ENCODE measurements around the gene EPHB2.

DNA sequence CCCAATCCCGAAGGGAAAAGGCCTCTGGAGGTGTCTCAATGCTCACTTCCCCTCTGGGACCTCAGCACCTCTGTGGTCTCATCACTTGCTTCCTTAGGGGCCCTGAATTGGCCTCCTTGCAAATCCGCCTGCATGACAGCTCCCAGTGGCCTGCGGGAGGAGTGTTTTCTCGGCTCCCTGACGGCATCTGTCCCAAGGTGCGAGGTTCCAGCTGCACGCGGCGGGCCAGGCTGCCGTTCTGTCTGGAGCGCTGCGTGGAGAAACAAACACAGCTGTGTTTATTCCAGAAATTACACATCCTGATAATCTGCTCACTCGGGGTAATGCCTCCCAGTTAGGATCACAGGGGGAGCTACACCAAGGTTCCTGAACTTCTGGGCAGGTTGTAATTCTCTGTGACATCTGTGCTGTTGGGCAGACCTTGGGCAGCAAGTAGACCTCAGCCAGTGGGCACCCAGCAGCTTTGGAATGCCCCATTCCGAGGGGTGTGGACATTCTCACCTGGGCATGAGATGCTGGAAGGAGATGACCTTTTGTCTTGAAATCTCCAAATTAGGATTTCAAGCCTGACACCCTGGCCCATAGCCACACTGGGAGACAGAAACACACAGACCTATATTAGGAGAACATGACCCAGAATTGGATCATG, 18.2 kb downstream of the EPHB2 start:
- TF ChIP-seq, protein P1, sequence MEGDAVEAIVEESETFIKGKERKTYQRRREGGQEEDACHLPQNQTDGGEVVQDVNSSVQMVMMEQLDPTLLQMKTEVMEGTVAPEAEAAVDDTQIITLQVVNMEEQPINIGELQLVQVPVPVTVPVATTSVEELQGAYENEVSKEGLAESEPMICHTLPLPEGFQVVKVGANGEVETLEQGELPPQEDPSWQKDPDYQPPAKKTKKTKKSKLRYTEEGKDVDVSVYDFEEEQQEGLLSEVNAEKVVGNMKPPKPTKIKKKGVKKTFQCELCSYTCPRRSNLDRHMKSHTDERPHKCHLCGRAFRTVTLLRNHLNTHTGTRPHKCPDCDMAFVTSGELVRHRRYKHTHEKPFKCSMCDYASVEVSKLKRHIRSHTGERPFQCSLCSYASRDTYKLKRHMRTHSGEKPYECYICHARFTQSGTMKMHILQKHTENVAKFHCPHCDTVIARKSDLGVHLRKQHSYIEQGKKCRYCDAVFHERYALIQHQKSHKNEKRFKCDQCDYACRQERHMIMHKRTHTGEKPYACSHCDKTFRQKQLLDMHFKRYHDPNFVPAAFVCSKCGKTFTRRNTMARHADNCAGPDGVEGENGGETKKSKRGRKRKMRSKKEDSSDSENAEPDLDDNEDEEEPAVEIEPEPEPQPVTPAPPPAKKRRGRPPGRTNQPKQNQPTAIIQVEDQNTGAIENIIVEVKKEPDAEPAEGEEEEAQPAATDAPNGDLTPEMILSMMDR (conservative IDR thresholded peaks at IDR 0.05; ENCODE audit: low read depth, low read length): no peak
- TF ChIP-seq POLR2A (IDR thresholded peaks at IDR 0.05; ENCODE audit: low read depth, low read length) (no peak), RAD21 (IDR thresholded peaks at IDR 0.05; ENCODE audit: low read length) (no peak), MAZ (IDR thresholded peaks at IDR 0.05; ENCODE audit: borderline replicate concordance, low read depth, low read length) (no peak), MAFK (IDR thresholded peaks at IDR 0.05; ENCODE audit: low read depth, low read length) (no peak), CEBPB (IDR thresholded peaks at IDR 0.05; ENCODE audit: low read depth, low read length) (no peak), SMC3 (IDR thresholded peaks at IDR 0.05; ENCODE audit: low read depth, low read length) (no peak)

Data from IMR-90 (cell line).